Caco-2 (cell line): ENCODE data around the gene GRIA4. TPM values are rescaled to one million over a fixed set of nuclear protein-coding genes. Genes with fewer than 3 reads are reported as not detected.

Source experiments
- BruUV-seq: library from RNA; stranded (reverse); fragments of 400-500 nt; replicated peaks from 2 replicates; lab custom pipeline; 2021; lab: Mats Ljungman, UMichigan
- CTCF ChIA-PET: fragments of 300-600 bp; sonication (Branson Sonifier 250); formaldehyde crosslinking; loops from one replicate; lab custom pipeline; 2022; ENCODE audit warnings: antibody characterized with exemption; lab: Charles Lee
- POLR2A ChIA-PET: fragments of 300-600 bp; sonication (Branson Sonifier 250); formaldehyde crosslinking; loops from one replicate; lab custom pipeline; 2022; ENCODE audit warnings: antibody characterized with exemption; lab: Charles Lee
- DNase-seq, 2 experiments: peaks; one replicate each; pipeline versions ENCODE4 v3.0.0 to v3.0.0-alpha.2; 2020 to 2022
- H3K27me3 ChIP-seq: replicated peaks from 2 replicates; pipeline ENCODE4 v1.6.0; 2011; ENCODE audit warnings: low read length; ENCODE audit not compliant: control insufficient read depth, insufficient read depth
- H3K36me3 ChIP-seq: 2 replicates; pipeline ENCODE4 v1.5.1; 2011; ENCODE audit warnings: low read length; ENCODE audit not compliant: control insufficient read depth, insufficient read depth
- H3K4me1 ChIP-seq: fragments of 250-450 bp; sonication (Bioruptor Pico); 2 replicates; pipeline ENCODE4 v1.5.1; 2020; ENCODE audit warnings: mild to moderate bottlenecking
- H3K4me3 ChIP-seq: 2 replicates; pipeline ENCODE4 v1.5.1; 2011; ENCODE audit warnings: low read depth, mild to moderate bottlenecking, control low read depth, low read length
- H3K9me3 ChIP-seq: fragments of 250-450 bp; sonication (Bioruptor Pico); 2 replicates; pipeline ENCODE4 v1.5.1; 2020; ENCODE audit warnings: mild to moderate bottlenecking, moderate library complexity
- H3K27ac Mint-ChIP-seq: one replicate; pipeline ENCODE4 v1.8.0; 2022; ENCODE audit warnings: mixed read lengths; ENCODE audit not compliant: unreplicated experiment
- H3K27me3 Mint-ChIP-seq: one replicate; pipeline ENCODE4 v1.8.0; 2022; ENCODE audit warnings: mixed read lengths; ENCODE audit not compliant: insufficient read depth, unreplicated experiment
- H3K36me3 Mint-ChIP-seq: one replicate; pipeline ENCODE4 v1.8.0; 2022; ENCODE audit warnings: mild to moderate bottlenecking, mixed read lengths; ENCODE audit not compliant: insufficient read depth, unreplicated experiment
- H3K4me1 Mint-ChIP-seq: one replicate; pipeline ENCODE4 v1.8.0; 2022; ENCODE audit warnings: low read depth, mixed read lengths; ENCODE audit not compliant: unreplicated experiment
- H3K4me3 Mint-ChIP-seq: one replicate; pipeline ENCODE4 v1.8.0; 2022; ENCODE audit warnings: mild to moderate bottlenecking, moderate library complexity, mixed read lengths; ENCODE audit not compliant: unreplicated experiment
- H3K9me3 Mint-ChIP-seq: one replicate; pipeline ENCODE4 v1.8.0; 2022; ENCODE audit warnings: mixed read lengths; ENCODE audit not compliant: unreplicated experiment
- intact Hi-C: fragments of 100-400 bp; cut with micrococcal nuclease; formaldehyde crosslinking; loops from one replicate; pipeline ENCODE4 v1.10.0; 2022; ENCODE audit not compliant: unreplicated experiment
- total RNA-seq: library from RNA; stranded (reverse); gene quantifications from 2 replicates; pipeline ENCODE4 v1.2.3, GENCODE V29; 2022
- TF ChIP-seq, protein P1 (sequence below), 2 experiments: fragments of 200-600 bp in 1 of 2; IDR thresholded peaks; 1 replicate in 1 of 2; 2 replicates in 1 of 2; pipeline versions ENCODE4 v1.5.1 to v1.8.0; 2011 to 2022; ENCODE audit warnings: antibody characterized with exemption in 1 of 2, control low read depth in 1 of 2, inconsistent platforms in 1 of 2, low read depth in 1 of 2, low read length in 1 of 2, mild to moderate bottlenecking in 1 of 2, moderate library complexity in 1 of 2; ENCODE audit not compliant: insufficient read depth in 1 of 2, severe bottlenecking in 1 of 2, unreplicated experiment in 1 of 2

The GRIA4 gene
- total RNA-seq, 1 experiment from 2014 or later = not detected

DNA sequence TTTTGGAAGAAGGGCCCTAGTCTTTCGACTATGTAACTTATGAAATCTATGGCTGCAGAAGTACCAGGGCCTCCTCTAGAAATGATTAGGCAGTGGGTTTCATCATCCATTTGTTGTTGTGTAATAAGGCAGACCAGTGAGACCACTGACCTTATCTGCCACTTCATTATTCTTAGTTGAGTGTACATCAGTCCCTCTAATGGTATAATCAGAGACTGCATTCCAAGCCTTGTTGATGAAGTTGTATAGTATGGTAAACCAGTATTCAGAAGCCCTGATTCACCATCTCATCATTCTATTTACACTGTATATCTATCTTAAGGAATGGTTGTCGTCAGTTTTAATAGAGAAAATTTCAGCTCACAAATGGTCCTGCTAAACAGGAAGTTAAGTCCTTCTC lies 32.2 kb upstream of the GRIA4 start:
- Mint-ChIP-seq H3K4me3 (no peak overlapping the region), H3K27me3 (no peaks in the 10 kb centered on the region), H3K27ac (no peak overlapping the region), H3K4me1 (no peaks in the 10 kb centered on the region), H3K36me3 (no peaks in the 10 kb centered on the region), H3K9me3 (no peaks in the 10 kb centered on the region)
- POLR2A ChIA-PET = no interaction called here
- CTCF ChIA-PET = no interaction called here
- intact Hi-C loops = loop anchor here (1.0 to 10.0 kb wide), 2 partner anchors 107 to 263 kb away; no protein-coding TSS in a partner anchor
- H3K36me3 ChIP-seq = no peaks in the 10 kb centered on the region
- DNase-seq = peak in 1 of 2 experiments; percentile 38
- TF ChIP-seq, protein P1, sequence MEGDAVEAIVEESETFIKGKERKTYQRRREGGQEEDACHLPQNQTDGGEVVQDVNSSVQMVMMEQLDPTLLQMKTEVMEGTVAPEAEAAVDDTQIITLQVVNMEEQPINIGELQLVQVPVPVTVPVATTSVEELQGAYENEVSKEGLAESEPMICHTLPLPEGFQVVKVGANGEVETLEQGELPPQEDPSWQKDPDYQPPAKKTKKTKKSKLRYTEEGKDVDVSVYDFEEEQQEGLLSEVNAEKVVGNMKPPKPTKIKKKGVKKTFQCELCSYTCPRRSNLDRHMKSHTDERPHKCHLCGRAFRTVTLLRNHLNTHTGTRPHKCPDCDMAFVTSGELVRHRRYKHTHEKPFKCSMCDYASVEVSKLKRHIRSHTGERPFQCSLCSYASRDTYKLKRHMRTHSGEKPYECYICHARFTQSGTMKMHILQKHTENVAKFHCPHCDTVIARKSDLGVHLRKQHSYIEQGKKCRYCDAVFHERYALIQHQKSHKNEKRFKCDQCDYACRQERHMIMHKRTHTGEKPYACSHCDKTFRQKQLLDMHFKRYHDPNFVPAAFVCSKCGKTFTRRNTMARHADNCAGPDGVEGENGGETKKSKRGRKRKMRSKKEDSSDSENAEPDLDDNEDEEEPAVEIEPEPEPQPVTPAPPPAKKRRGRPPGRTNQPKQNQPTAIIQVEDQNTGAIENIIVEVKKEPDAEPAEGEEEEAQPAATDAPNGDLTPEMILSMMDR (IDR thresholded peaks at IDR 0.05; ENCODE audit: insufficient read depth in 1 of 2, low read depth in 1 of 2, low read length in 1 of 2, severe bottlenecking in 1 of 2, unreplicated experiment in 1 of 2) = peak; percentile 42 to 59
- H3K4me3 ChIP-seq = no peak overlapping the region
- no TSS peak for BruUV-seq
- H3K4me1 ChIP-seq = no peaks in the 10 kb centered on the region
- no peaks in the 10 kb centered on the region; the same call in 1 of the 2 replicates for H3K9me3 ChIP-seq
- H3K27me3 ChIP-seq = no peaks in the 10 kb centered on the region; the same call in 1 of the 2 replicates

- BruUV-seq = no TSS peak
- Histone ChIP-seq H3K9me3 (no peaks in the 10 kb centered on the region; the same call in 1 of the 2 replicates), H3K4me3 (no peak overlapping the region), H3K36me3 (no peaks in the 10 kb centered on the region), H3K27me3 (no peaks in the 10 kb centered on the region; the same call in 1 of the 2 replicates), H3K4me1 (no peaks in the 10 kb centered on the region)
- Mint-ChIP-seq H3K36me3 (no peaks in the 10 kb centered on the region), H3K27ac (no peak overlapping the region), H3K27me3 (no peaks in the 10 kb centered on the region), H3K9me3 (no peaks in the 10 kb centered on the region), H3K4me3 (no peak overlapping the region), H3K4me1 (no peaks in the 10 kb centered on the region)
- CTCF ChIA-PET = no interaction called here
- TF ChIP-seq, protein P1 (IDR thresholded peaks at IDR 0.05; ENCODE audit: insufficient read depth in 1 of 2, low read depth in 1 of 2, low read length in 1 of 2, severe bottlenecking in 1 of 2, unreplicated experiment in 1 of 2) = no peak
- intact Hi-C loops = loop anchor here (10.0 kb wide), 1 partner anchor 264 kb away; no protein-coding TSS in a partner anchor
- DNase-seq = no peak
- POLR2A ChIA-PET = no interaction called here
Measured at GRCh38 chr11:105579111-105579510, 30.8 kb upstream of the GRIA4 start.

GRCh38 chr11:105582497-105582896 lies 27.4 kb upstream of the GRIA4 start:
- Mint-ChIP-seq H3K4me1 (no peaks in the 10 kb centered on the region), H3K27ac (no peak overlapping the region), H3K36me3 (no peaks in the 10 kb centered on the region), H3K4me3 (no peak overlapping the region), H3K27me3 (no peaks in the 10 kb centered on the region), H3K9me3 (no peaks in the 10 kb centered on the region)
- BruUV-seq = no TSS peak
- ChIA-PET CTCF (no interaction called here), POLR2A (no interaction called here)
- no peaks in the 10 kb centered on the region; the same call in 1 of the 2 replicates for H3K9me3 ChIP-seq
- no peak overlapping the region for H3K4me3 ChIP-seq
- no peaks in the 10 kb centered on the region for H3K4me1 ChIP-seq
- TF ChIP-seq, protein P1 (IDR thresholded peaks at IDR 0.05; ENCODE audit: insufficient read depth in 1 of 2, low read depth in 1 of 2, low read length in 1 of 2, severe bottlenecking in 1 of 2, unreplicated experiment in 1 of 2) = no peak
- intact Hi-C loops = no loop called here
- no peak for DNase-seq
- H3K27me3 ChIP-seq = no peaks in the 10 kb centered on the region; the same call in 1 of the 2 replicates
- no peaks in the 10 kb centered on the region for H3K36me3 ChIP-seq
